ENCODE data around the gene EIF4EBP2.

The EIF4EBP2 gene

DNA sequence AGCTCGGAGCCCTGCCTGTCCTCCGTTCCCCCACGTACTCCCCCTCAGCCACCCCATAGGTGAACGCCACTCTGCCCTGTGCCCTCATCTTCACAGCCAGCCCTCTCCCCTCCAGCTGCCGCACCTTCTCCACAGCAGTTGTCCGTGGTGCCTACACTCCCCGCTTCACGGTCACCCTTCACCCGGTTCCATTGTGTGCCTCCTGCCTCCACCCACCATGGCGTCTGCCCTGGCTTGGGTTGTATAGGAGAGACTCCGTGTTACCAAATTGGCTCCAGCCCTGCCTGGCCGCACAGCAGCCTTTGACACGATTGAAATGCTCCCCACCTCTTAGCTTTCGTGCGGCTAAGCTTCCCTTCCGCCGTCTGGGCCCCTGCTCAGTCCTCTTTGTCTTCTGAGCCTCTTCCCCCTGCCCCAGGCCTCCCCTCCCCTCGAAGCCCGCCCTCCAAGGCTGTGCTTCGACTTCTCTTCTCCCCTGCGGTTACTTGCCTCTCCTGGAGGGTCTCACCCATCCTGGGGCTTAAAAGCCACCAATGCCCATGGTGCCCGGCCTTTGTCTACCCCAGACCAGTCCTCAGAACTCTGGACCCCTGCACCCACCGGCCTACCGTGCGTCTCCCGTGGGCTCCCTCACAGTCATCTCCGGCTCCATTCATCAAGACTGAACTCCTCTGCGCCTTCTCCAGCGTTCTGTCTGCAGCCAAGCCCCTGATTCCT, 56.0 kb downstream of the EIF4EBP2 start:
- no peak for DNase-seq (ENCODE audit: extremely low read depth, low read depth)
- TF ChIP-seq CTCF (IDR thresholded peaks at IDR 0.05; ENCODE audit: low read depth, low read length, missing control alignments), result no peak
- no peak overlapping the region for H3K4me3 ChIP-seq (replicated peaks; ENCODE audit: low read depth, low read length)

DNA sequence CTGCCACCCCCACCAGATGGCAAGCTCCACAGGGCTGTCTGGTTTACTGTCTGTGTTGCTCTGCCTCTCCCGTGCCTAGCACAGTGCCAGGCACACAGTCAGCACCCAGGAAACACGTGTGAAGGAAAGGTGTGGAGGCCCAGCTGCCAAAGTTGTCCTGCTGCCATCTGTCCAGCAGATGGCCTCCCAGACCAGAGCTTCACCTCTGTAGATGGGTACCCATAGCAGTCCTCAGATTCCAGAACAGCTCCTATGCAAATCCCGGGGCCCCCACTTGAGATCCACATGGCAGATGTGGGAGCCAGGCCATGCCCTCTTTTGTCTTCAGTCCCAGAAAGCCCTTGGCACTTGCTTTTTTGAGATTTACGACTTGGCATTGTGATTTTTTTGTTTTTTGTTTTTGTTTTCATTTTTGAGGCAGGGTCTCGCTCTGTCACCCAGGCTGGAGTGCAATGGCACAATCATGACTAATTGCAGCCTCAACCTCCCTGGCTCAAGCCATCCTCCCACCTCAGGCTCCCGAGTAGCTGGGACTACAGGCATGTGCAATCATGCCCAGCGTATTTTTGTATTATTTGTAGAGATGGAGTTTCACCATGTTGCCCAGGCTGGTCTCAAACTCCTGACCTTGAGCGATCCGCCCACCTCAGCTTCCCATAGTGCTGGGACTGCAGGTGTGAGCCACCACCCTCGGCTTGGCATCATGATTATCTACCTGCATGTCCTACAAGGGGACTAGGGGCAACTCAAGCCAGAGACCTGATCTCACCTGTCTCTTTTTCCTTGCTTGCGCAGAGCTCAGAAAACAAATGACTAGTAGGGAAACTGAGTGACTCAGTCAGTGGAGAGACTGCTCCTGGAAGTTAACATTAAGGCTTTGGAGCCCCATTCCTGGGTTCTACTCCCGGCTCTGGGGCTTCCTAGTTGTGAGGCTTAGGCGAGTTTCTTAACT, 57.7 kb downstream of the EIF4EBP2 start:
- TF ChIP-seq CTCF (IDR thresholded peaks at IDR 0.05; ENCODE audit: low read depth, low read length, missing control alignments), result peak; percentile 87
- no peak overlapping the region for H3K4me3 ChIP-seq (replicated peaks; ENCODE audit: low read depth, low read length)
- peak; percentile 31 for DNase-seq (ENCODE audit: extremely low read depth, low read depth)

DNA sequence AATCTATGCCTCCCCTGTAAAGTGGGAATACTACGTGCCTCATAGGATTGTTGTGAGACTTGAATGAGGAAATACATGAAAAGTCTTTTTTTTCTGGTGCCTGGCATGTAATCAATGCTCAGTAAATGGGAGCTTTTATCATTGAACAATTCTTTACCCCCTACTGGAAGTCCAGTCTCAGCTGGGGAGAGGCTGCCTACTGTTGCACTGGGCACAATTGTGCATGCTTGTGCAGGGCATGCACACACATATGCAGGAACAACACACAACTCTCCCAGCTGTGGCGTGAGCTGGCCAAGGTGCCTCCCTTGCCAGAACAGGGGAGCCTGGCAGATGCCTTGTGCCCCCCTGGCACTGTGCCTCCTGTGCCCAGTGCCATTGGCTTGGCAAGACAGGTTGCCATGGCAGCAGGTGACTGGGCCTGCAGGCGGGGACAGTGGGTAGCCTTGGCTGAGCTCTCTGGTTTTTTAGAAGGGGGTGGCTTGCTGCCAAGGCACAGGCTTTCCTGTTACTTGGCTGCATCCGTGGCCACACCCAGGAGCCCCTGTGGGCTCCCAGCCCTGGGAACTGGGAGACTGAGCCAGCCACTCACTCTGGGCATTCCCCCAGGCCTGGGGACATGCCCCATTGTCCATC, 58.5 kb downstream of the EIF4EBP2 start:
- no peak overlapping the region for H3K4me3 ChIP-seq (replicated peaks; ENCODE audit: low read depth, low read length)
- TF ChIP-seq CTCF (IDR thresholded peaks at IDR 0.05; ENCODE audit: low read depth, low read length, missing control alignments), result no peak
- DNase-seq (ENCODE audit: extremely low read depth, low read depth), result no peak

- DNase-seq (ENCODE audit: extremely low read depth, low read depth), result no peak
- TF ChIP-seq CTCF (IDR thresholded peaks at IDR 0.05; ENCODE audit: low read depth, low read length, missing control alignments), result no peak
- H3K4me3 ChIP-seq (replicated peaks; ENCODE audit: low read depth, low read length), result no peak overlapping the region
Observed at GRCh38 chr10:70465278-70465677, 61.3 kb downstream of the EIF4EBP2 start.

DNA sequence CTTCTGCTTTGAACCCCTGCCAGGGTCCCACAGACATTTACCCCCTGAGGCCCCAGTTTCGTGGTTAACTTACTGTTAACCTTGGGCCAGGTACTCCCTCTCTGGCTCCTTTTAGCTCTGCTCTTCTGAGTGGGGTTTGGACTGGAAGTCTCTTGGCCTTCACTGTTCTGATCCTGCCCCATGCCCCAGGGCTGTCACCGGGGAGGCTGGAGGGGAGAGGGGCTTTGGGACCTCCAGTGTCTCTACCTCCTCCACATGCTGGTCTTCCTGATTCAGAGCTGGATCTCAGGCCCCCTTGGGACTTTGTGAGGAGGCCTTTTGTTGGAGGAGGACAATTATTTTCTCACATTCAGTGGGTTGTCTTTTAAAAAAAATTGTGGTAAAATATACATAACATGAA, 61.9 kb downstream of the EIF4EBP2 start:
- no peak overlapping the region for H3K4me3 ChIP-seq (replicated peaks; ENCODE audit: low read depth, low read length)
- no peak for DNase-seq (ENCODE audit: extremely low read depth, low read depth)
- no peak for TF ChIP-seq CTCF (IDR thresholded peaks at IDR 0.05; ENCODE audit: low read depth, low read length, missing control alignments)

- TF ChIP-seq CTCF (IDR thresholded peaks at IDR 0.05; ENCODE audit: low read depth, low read length, missing control alignments), result no peak
- no peak for DNase-seq (ENCODE audit: extremely low read depth, low read depth)
- H3K4me3 ChIP-seq (replicated peaks; ENCODE audit: low read depth, low read length), result no peak overlapping the region
Observed at GRCh38 chr10:70466951-70467350, 63.0 kb downstream of the EIF4EBP2 start.

Data from HFF-Myc (cell line).